ENCODE results near the gene LIPA.
"Not testable (repeated sequence)": the region's sequence is repeated elsewhere in the genome, so short reads cannot be mapped to it uniquely, and the experiment has no call there.

LIPA gene

GRCh38 chr10:89251409-89252224, at the start of gene LIPA:
Gene LIPA, minus strand, starts transcription at chr10:89251775. Its CDS starts 4,127 bp downstream, at chr10:89247648.
- DNase-seq, result peak; percentile 98 to 99

GRCh38 chr10:89301232-89301631, 49.7 kb upstream of the LIPA start:
- peak; percentile 29 to 41 for DNase-seq

GRCh38 chr10:89299031-89299430, 47.5 kb upstream of the LIPA start:
- no peak for DNase-seq

GRCh38 chr10:89297791-89298190, 46.2 kb upstream of the LIPA start:
- DNase-seq, result no peak

GRCh38 chr10:89297356-89297755, 45.8 kb upstream of the LIPA start:
- DNase-seq, result no peak

- DNase-seq, result peak in 1 of 2 donors; percentile 20
Observed at GRCh38 chr10:89296220-89296648, 44.7 kb upstream of the LIPA start.

- no peak for DNase-seq
Observed at GRCh38 chr10:89295597-89295996, 44.0 kb upstream of the LIPA start.

- no peak for DNase-seq
Observed at GRCh38 chr10:89294721-89295239, 43.2 kb upstream of the LIPA start.

- DNase-seq, result not testable (repeated sequence)
Observed at GRCh38 chr10:89285303-89285702, 33.7 kb upstream of the LIPA start.

- DNase-seq, result not testable (repeated sequence)
Observed at GRCh38 chr10:89284711-89285110, 33.1 kb upstream of the LIPA start.

- DNase-seq, result no peak
Observed at GRCh38 chr10:89283936-89284475, 32.4 kb upstream of the LIPA start.

GRCh38 chr10:89283025-89283935, 31.7 kb upstream of the LIPA start:
- DNase-seq, result no peak

GRCh38 chr10:89281606-89282395, 30.2 kb upstream of the LIPA start:
- DNase-seq, result no peak

GRCh38 chr10:89280508-89280907, 28.9 kb upstream of the LIPA start:
- DNase-seq, result no peak

GRCh38 chr10:89279421-89279869, 27.9 kb upstream of the LIPA start:
- no peak for DNase-seq

GRCh38 chr10:89278900-89279392, 27.4 kb upstream of the LIPA start:
- no peak for DNase-seq

- no peak for DNase-seq
Observed at GRCh38 chr10:89278034-89278535, 26.5 kb upstream of the LIPA start.

GRCh38 chr10:89275383-89275782, 23.8 kb upstream of the LIPA start:
- DNase-seq, result no peak

GRCh38 chr10:89274928-89275327, 23.4 kb upstream of the LIPA start:
- DNase-seq, result no peak

GRCh38 chr10:89273680-89274079, 22.1 kb upstream of the LIPA start:
- DNase-seq, result no peak

GRCh38 chr10:89271532-89271931, 20.0 kb upstream of the LIPA start:
- no peak for DNase-seq

GRCh38 chr10:89270153-89270483, 18.5 kb upstream of the LIPA start:
- no peak for DNase-seq

All from CD4-positive, alpha-beta T cell treated with Interleukin-4 for 1 hour (primary cell).